Sigmoid colon (tissue), 7 donors: ENCODE results near the gene PKN2. TPM values are rescaled to one million over a fixed set of nuclear protein-coding genes. Genes with fewer than 3 reads are reported as not detected.

Experiments used
- DNase-seq: peaks from one replicate; pipeline ENCODE4 v3.0.0-alpha.2; 2019
- H3K27ac ChIP-seq, 4 donors: fragments of 200-600 bp; sonication (generic); one replicate each; pipeline ENCODE4 v1.5.1; 2016 to 2019; ENCODE audit warnings: mild to moderate bottlenecking in 1 of 4
- H3K27me3 ChIP-seq, 3 donors: fragments of 200-600 bp; sonication (generic); one replicate each; pipeline ENCODE4 v1.5.1; 2019; ENCODE audit warnings: mild to moderate bottlenecking in 1 of 3
- H3K36me3 ChIP-seq, 4 donors: fragments of 200-600 bp; sonication (generic); one replicate each; pipeline ENCODE4 v1.5.1; 2016 to 2019
- H3K4me1 ChIP-seq, 4 donors: fragments of 200-600 bp; sonication (generic); one replicate each; pipeline ENCODE4 v1.5.1; 2017 to 2019
- H3K4me3 ChIP-seq, 4 donors: fragments of 200-600 bp; sonication (generic); one replicate each; pipeline ENCODE4 v1.5.1; 2017 to 2019; ENCODE audit warnings: mild to moderate bottlenecking in 2 of 4, moderate library complexity in 1 of 4
- H3K9me3 ChIP-seq, 4 donors: fragments of 200-600 bp in 3 of 4; sonication (generic) in 3 of 4; one replicate each; pipeline versions ENCODE4 v1.5.1 to v1.6.1; 2013 to 2019
- EP300 ChIP-seq, 4 donors: sonication (generic); formaldehyde crosslinking; IDR thresholded peaks; one replicate each; pipeline ENCODE4 v1.6.1; 2017; ENCODE audit warnings: antibody characterized with exemption in 4 of 4
- POLR2A ChIP-seq, 2 donors: fragments of 450-650 bp; IDR thresholded peaks; one replicate each; pipeline ENCODE4 v1.6.1; 2016; ENCODE audit warnings: antibody characterized with exemption in 2 of 2, mild to moderate bottlenecking in 2 of 2, moderate library complexity in 2 of 2
- POLR2AphosphoS5 ChIP-seq, 4 donors: sonication (generic); formaldehyde crosslinking; IDR thresholded peaks; one replicate each; pipeline ENCODE4 v1.6.1; 2017; ENCODE audit warnings: antibody characterized with exemption in 4 of 4
- WGBS, 2 donors: extraction: QIAGEN DNeasy Blood & Tissue Kit; methylation state at CpG; one replicate each; pipeline ENCODE4 v1.1.7; 2013; 5-methylcytosine and 5-hydroxymethylcytosine counted together
- intact Hi-C: fragments of 100-400 bp; cut with DNase I; formaldehyde crosslinking; loops from one replicate; pipeline ENCODE4 v1.15.1; 2023
- polyA plus RNA-seq, 3 donors: library from polyadenylated mRNA; stranded (reverse); fragments of 200-250 nt; gene quantifications; one replicate each; pipeline ENCODE4 v1.2.3, GENCODE V29; 2013
- total RNA-seq, 4 donors: library from RNA; depleted of rRNA; stranded (reverse); fragments of >200 nt; gene quantifications; one replicate each; pipeline ENCODE4 v1.1.0, GENCODE V29; 2016
- TF ChIP-seq, protein P1 (sequence below), 4 experiments: fragments of 450-650 bp in 3 of 4; fragments of 200-600 bp in 1 of 4; IDR thresholded peaks; one replicate each; pipeline ENCODE4 v1.5.1; 2016 to 2019; ENCODE audit warnings: antibody characterized with exemption in 4 of 4, mild to moderate bottlenecking in 3 of 4, moderate library complexity in 2 of 4
- donor health status: healthy with polysubstance abuse.
- donor health status: Bipolar disorder and iron deficiency.
- donor health status: healthy.

The PKN2 gene
- total and polyA plus RNA-seq, 7 donors: 9.6 to 43.4 (median 25.5) TPM

DNA sequence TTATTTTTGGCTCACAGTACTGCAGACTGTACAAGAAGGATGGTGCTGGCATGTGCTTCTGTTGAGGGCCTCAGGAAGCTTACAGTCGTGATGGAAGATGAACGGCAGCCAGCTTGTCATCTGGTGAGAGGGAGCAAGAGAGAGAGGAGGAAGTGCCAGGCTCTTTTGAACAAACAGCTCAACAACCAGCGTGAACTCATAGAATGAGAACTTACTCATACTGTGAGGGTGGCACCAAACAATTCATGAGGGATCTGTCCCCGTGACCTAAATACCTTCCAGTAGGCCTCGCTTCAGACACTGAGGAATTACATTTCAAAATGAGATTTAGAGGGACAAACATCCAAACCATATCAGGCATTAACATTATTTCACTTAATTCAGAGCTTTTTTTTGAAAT, 84.7 kb downstream of the PKN2 start:
- Histone ChIP-seq H3K36me3 (peaks cover 0 to 31% (median 0%) of the 10 kb centered on the region in 4 donors), H3K4me3 (no peak overlapping the region), H3K27ac (no peak overlapping the region), H3K4me1 (no peaks in the 10 kb centered on the region), H3K27me3 (no peaks in the 10 kb centered on the region), H3K9me3 (no peaks in the 10 kb centered on the region)
- intact Hi-C loops: no loop called here
- no peak for DNase-seq
- TF ChIP-seq POLR2A (IDR thresholded peaks at IDR 0.05) (no peak), EP300 (IDR thresholded peaks at IDR 0.05) (no peak), POLR2AphosphoS5 (IDR thresholded peaks at IDR 0.05) (no peak)
- TF ChIP-seq, protein P1, sequence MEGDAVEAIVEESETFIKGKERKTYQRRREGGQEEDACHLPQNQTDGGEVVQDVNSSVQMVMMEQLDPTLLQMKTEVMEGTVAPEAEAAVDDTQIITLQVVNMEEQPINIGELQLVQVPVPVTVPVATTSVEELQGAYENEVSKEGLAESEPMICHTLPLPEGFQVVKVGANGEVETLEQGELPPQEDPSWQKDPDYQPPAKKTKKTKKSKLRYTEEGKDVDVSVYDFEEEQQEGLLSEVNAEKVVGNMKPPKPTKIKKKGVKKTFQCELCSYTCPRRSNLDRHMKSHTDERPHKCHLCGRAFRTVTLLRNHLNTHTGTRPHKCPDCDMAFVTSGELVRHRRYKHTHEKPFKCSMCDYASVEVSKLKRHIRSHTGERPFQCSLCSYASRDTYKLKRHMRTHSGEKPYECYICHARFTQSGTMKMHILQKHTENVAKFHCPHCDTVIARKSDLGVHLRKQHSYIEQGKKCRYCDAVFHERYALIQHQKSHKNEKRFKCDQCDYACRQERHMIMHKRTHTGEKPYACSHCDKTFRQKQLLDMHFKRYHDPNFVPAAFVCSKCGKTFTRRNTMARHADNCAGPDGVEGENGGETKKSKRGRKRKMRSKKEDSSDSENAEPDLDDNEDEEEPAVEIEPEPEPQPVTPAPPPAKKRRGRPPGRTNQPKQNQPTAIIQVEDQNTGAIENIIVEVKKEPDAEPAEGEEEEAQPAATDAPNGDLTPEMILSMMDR (IDR thresholded peaks at IDR 0.05): no peak
- 89 to 92% methylated on average over 5 of the region's 5 CpGs for WGBS, 2 donors

DNA sequence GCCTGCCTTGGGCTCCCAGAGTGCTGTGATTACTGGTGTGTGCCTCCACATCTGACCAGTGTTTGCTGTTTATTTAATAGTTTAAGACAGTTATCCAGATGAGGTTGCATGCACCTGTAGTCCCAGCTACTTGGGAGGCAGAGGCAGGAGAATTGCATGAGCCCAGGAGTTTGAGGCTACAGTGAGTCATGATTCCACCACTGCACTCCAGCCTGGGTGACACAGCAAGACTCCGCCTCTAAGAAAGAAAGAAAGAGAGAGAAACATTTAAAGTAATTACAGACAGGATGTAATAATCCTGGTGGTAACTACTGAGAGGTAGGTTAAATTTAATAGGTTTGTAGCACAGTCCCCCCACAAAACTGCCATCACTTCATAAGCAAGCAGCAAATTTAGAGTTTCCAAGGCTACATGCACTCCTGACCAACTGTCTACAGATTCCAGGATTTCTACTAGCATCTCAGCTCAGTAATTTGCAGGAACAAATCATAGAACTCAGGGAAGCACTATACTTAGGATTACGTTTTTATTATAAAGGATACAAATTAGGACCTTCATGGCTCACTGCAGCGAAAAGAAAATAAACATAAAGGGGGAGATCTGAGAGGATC, 89.6 kb downstream of the PKN2 start:
- Histone ChIP-seq H3K4me3 (no peak overlapping the region), H3K9me3 (no peaks in the 10 kb centered on the region), H3K27ac (no peak overlapping the region), H3K27me3 (no peaks in the 10 kb centered on the region), H3K36me3 (peaks cover 0 to 59% (median 6%) of the 10 kb centered on the region in 4 donors), H3K4me1 (no peaks in the 10 kb centered on the region)
- intact Hi-C loops: no loop called here
- WGBS, 2 donors: 51 to 79% methylated on average over 3 of the region's 3 CpGs
- TF ChIP-seq, protein P1 (IDR thresholded peaks at IDR 0.05): no peak
- no peak for TF ChIP-seq POLR2A (IDR thresholded peaks at IDR 0.05)
- DNase-seq: no peak

DNA sequence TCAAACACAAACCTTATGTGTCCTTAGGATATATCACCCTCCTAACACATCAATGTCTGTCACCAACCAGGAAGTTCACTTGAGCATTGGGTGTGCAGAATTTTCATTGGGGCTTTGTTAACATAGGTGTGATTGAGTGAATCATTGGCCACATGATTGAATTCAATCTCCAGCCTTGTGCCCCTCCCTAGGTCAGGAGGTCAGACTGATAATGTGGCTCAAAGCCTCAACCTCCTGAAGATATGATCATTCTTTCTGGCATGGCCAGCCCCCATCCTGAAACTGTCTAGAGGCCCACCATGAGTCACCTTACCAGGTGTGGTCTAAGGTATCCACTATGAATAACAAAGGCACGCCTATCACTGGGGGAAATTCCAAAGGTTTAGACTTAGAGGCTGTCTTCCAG, 90.1 kb downstream of the PKN2 start:
- Histone ChIP-seq H3K27me3 (no peaks in the 10 kb centered on the region), H3K4me1 (no peaks in the 10 kb centered on the region), H3K27ac (no peak overlapping the region), H3K36me3 (peaks cover 0 to 64% (median 6%) of the 10 kb centered on the region in 4 donors), H3K4me3 (no peak overlapping the region), H3K9me3 (no peaks in the 10 kb centered on the region)
- DNase-seq: no peak
- 25 to 63% methylated on average over 1 of the region's 1 CpG for WGBS, 2 donors
- intact Hi-C loops: no loop called here
- TF ChIP-seq, protein P1 (IDR thresholded peaks at IDR 0.05): no peak
- TF ChIP-seq EP300 (IDR thresholded peaks at IDR 0.05): no peak
- no peak for TF ChIP-seq POLR2A (IDR thresholded peaks at IDR 0.05)
- no peak for TF ChIP-seq POLR2AphosphoS5 (IDR thresholded peaks at IDR 0.05)

- WGBS, 2 donors: 95 to 96% methylated on average over 3 of the region's 3 CpGs
- Histone ChIP-seq H3K9me3 (no peaks in the 10 kb centered on the region), H3K4me1 (no peaks in the 10 kb centered on the region), H3K4me3 (no peak overlapping the region), H3K36me3 (peaks cover 0 to 54% (median 6%) of the 10 kb centered on the region in 4 donors), H3K27ac (no peak overlapping the region), H3K27me3 (no peaks in the 10 kb centered on the region)
- no peak for DNase-seq
- no peak for TF ChIP-seq EP300 (IDR thresholded peaks at IDR 0.05)
- TF ChIP-seq, protein P1 (IDR thresholded peaks at IDR 0.05): no peak
- TF ChIP-seq POLR2A (IDR thresholded peaks at IDR 0.05): no peak
- no peak for TF ChIP-seq POLR2AphosphoS5 (IDR thresholded peaks at IDR 0.05)
- intact Hi-C loops: no loop called here
Measured at GRCh38 chr1:88777604-88778149, 93.6 kb downstream of the PKN2 start.

DNA sequence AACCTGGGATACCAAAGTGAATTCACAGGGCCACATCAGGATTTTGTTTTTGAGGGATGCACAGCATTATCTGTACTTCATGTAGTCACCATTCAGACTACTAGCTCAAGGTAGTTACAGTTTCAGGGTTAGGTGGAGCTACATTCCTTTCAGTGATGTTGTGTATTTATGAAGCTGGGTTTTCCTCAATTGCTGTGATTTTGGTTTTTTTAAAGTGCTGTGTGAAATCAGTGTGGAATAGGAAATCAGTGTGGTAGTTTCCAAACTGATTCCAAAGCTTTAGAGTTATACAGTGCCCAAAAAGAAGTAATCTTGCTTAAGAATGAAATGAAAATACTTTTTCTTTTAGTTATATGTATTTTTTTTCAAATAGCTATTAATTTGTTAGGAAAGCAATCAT, 95.8 kb downstream of the PKN2 start:
- H3K27me3 ChIP-seq: no peaks in the 10 kb centered on the region
- no peaks in the 10 kb centered on the region for H3K4me1 ChIP-seq
- no peak overlapping the region for H3K27ac ChIP-seq
- no peak overlapping the region for H3K4me3 ChIP-seq
- intact Hi-C loops: no loop called here
- H3K36me3 ChIP-seq: peaks cover 0 to 39% (median 6%) of the 10 kb centered on the region in 4 donors
- no peaks in the 10 kb centered on the region for H3K9me3 ChIP-seq
- DNase-seq: no peak
- TF ChIP-seq, protein P1 (IDR thresholded peaks at IDR 0.05): no peak
- no peak for TF ChIP-seq POLR2A (IDR thresholded peaks at IDR 0.05)
- no peak for TF ChIP-seq EP300 (IDR thresholded peaks at IDR 0.05)
- TF ChIP-seq POLR2AphosphoS5 (IDR thresholded peaks at IDR 0.05): no peak
